Left ventricle myocardium inferior (tissue), 1 donor: ENCODE data around the gene APBB1IP. TPM values are rescaled to one million over a fixed set of nuclear protein-coding genes. Genes with fewer than 3 reads are reported as not detected.

Source experiments
- DNase-seq: peaks from one replicate; pipeline ENCODE4 v3.0.0-alpha.2; 2020
- H3K27ac ChIP-seq: fragments of 200-600 bp; replicated peaks from 2 replicates; pipeline ENCODE4 v1.8.0; 2021
- H3K27me3 ChIP-seq: fragments of 200-600 bp; 2 replicates; pipeline ENCODE4 v1.8.0; 2021; ENCODE audit warnings: low read depth
- H3K36me3 ChIP-seq: fragments of 200-600 bp; 2 replicates; pipeline ENCODE4 v1.8.0; 2021
- H3K4me1 ChIP-seq: fragments of 200-600 bp; 2 replicates; pipeline ENCODE4 v1.8.0; 2021
- H3K4me3 ChIP-seq: fragments of 200-600 bp; 2 replicates; pipeline ENCODE4 v1.8.0; 2021; ENCODE audit warnings: mild to moderate bottlenecking, moderate library complexity
- H3K9me3 ChIP-seq: fragments of 200-600 bp; replicated peaks from 2 replicates; pipeline ENCODE4 v1.8.0; 2021
- CTCF ChIP-seq: fragments of 200-600 bp; IDR thresholded peaks from 2 replicates; pipeline ENCODE4 v1.8.0; 2021; ENCODE audit warnings: antibody characterized with exemption, mild to moderate bottlenecking, borderline replicate concordance
- intact Hi-C: fragments of 100-400 bp; cut with micrococcal nuclease; formaldehyde crosslinking; loops from one replicate; pipeline ENCODE4 v1.11.0; 2022
- total RNA-seq: library from RNA; stranded (reverse); fragmentation: NEBNext Ultra II Directional; extraction: Animal tissue kit (Norgen Biotek cat#: 25700); gene quantifications from one replicate; pipeline ENCODE4 v1.2.1, GENCODE V29; 2021
- donor health status: DM: no; HTN: yes; CAD: no; lungs with severe emphysema.

Gene APBB1IP
- total RNA-seq, 1 donor from 2014 or later = 2.6 TPM

- no peak for TF ChIP-seq CTCF
- H3K9me3 ChIP-seq = peaks cover 14% of the 10 kb centered on the region
- H3K27me3 ChIP-seq = no peaks in the 10 kb centered on the region
- H3K4me3 ChIP-seq = no peak overlapping the region
- intact Hi-C loops = no loop called here
- no peak overlapping the region for H3K27ac ChIP-seq
- no peaks in the 10 kb centered on the region for H3K4me1 ChIP-seq
- H3K36me3 ChIP-seq = no peaks in the 10 kb centered on the region
- DNase-seq = no peak
Measured at GRCh38 chr10:26505491-26505890, 67.3 kb downstream of the APBB1IP start.

- peaks cover 14% of the 10 kb centered on the region for H3K9me3 ChIP-seq
- TF ChIP-seq CTCF = no peak
- H3K36me3 ChIP-seq = no peaks in the 10 kb centered on the region
Measured at GRCh38 chr10:26506736-26507135, 68.6 kb downstream of the APBB1IP start.

GRCh38 chr10:26507441-26507840 lies 69.3 kb downstream of the APBB1IP start:
- no peak for TF ChIP-seq CTCF
- Histone ChIP-seq H3K36me3 (no peaks in the 10 kb centered on the region), H3K4me3 (no peak overlapping the region), H3K4me1 (no peaks in the 10 kb centered on the region), H3K9me3 (peaks cover 15% of the 10 kb centered on the region), H3K27ac (no peak overlapping the region), H3K27me3 (no peaks in the 10 kb centered on the region)
- intact Hi-C loops = no loop called here
- DNase-seq = no peak

More at GRCh38 chr10:26506736-26507135, 68.6 kb downstream of the APBB1IP start:
- Histone ChIP-seq H3K4me3 (no peak overlapping the region), H3K4me1 (no peaks in the 10 kb centered on the region), H3K27ac (no peak overlapping the region), H3K27me3 (no peaks in the 10 kb centered on the region)
- intact Hi-C loops = no loop called here
- DNase-seq = no peak

GRCh38 chr10:26508016-26508415 lies 69.9 kb downstream of the APBB1IP start:
- Histone ChIP-seq H3K9me3 (peaks cover 21% of the 10 kb centered on the region), H3K27me3 (no peaks in the 10 kb centered on the region), H3K36me3 (peaks cover 3% of the 10 kb centered on the region), H3K27ac (no peak overlapping the region), H3K4me3 (no peak overlapping the region), H3K4me1 (no peaks in the 10 kb centered on the region)
- intact Hi-C loops = no loop called here
- no peak for TF ChIP-seq CTCF
- no peak for DNase-seq

- no peak overlapping the region for H3K4me3 ChIP-seq
- peaks cover 30% of the 10 kb centered on the region for H3K9me3 ChIP-seq
- no peak overlapping the region for H3K27ac ChIP-seq
- no peaks in the 10 kb centered on the region for H3K27me3 ChIP-seq
- intact Hi-C loops = no loop called here
- no peak for DNase-seq
- TF ChIP-seq CTCF = no peak
- peaks cover 11% of the 10 kb centered on the region for H3K36me3 ChIP-seq
- H3K4me1 ChIP-seq = no peaks in the 10 kb centered on the region
Measured at GRCh38 chr10:26509307-26509706, 71.2 kb downstream of the APBB1IP start.

- H3K9me3 ChIP-seq = peaks cover 30% of the 10 kb centered on the region
- DNase-seq = no peak
- peaks cover 14% of the 10 kb centered on the region for H3K27me3 ChIP-seq
- intact Hi-C loops = no loop called here
- TF ChIP-seq CTCF = no peak
- peaks cover 11% of the 10 kb centered on the region for H3K36me3 ChIP-seq
- no peak overlapping the region for H3K4me3 ChIP-seq
- no peaks in the 10 kb centered on the region for H3K4me1 ChIP-seq
- H3K27ac ChIP-seq = no peak overlapping the region
Measured at GRCh38 chr10:26513101-26513500, 75.0 kb downstream of the APBB1IP start.
